GM19035 (cell line): ENCODE measurements around the gene SSBP3.

Source experiments
- ATAC-seq: cut with Tn5 transposase; IDR thresholded peaks from one replicate; pipeline ENCODE4 v1.9.1; 2021; ENCODE audit not compliant: unreplicated experiment

Gene SSBP3

GRCh38 chr1:54191525-54191924 lies 214.7 kb downstream of the SSBP3 start:
- ATAC-seq, result no peak

GRCh38 chr1:54190526-54190925 lies 215.7 kb downstream of the SSBP3 start:
- no peak for ATAC-seq

GRCh38 chr1:54188291-54188690 lies 217.9 kb downstream of the SSBP3 start:
- ATAC-seq, result no peak

- no peak for ATAC-seq
These were observed 220.1 kb downstream of the SSBP3 start for GRCh38 chr1:54186056-54186455.

GRCh38 chr1:54180701-54181360 lies 225.4 kb downstream of the SSBP3 start:
- ATAC-seq, result no peak

GRCh38 chr1:54178296-54179070 lies 227.7 kb downstream of the SSBP3 start:
- ATAC-seq, result no peak

GRCh38 chr1:54177726-54178125 lies 228.5 kb downstream of the SSBP3 start:
- no peak for ATAC-seq

- no peak for ATAC-seq
These were observed 229.4 kb downstream of the SSBP3 start for GRCh38 chr1:54176621-54177327.
